Mononuclear cell (primary cell): Measurements from ENCODE around the gene HES7. TPM values are rescaled to one million over a fixed set of nuclear protein-coding genes. Genes with fewer than 3 reads are reported as not detected.

Source experiments
- H3K27me3 ChIP-seq: 2 replicates; pipeline ENCODE4 v1.6.0; 2011; ENCODE audit warnings: low read length, control low read depth; ENCODE audit not compliant: insufficient read depth
- H3K4me1 ChIP-seq: 2 replicates; pipeline ENCODE4 v1.5.1; 2011; ENCODE audit warnings: mild to moderate bottlenecking, low read length, control low read depth; ENCODE audit not compliant: insufficient read depth
- H3K4me3 ChIP-seq: 2 replicates; pipeline ENCODE4 v1.5.1; 2011; ENCODE audit warnings: mild to moderate bottlenecking, low read length, moderate library complexity
- H3K9me3 ChIP-seq: 2 replicates; pipeline ENCODE4 v1.5.1; 2011; ENCODE audit warnings: low read depth, mild to moderate bottlenecking, control low read depth, low read length
- total RNA-seq: library from RNA; depleted of rRNA; stranded (reverse); fragments of >200 nt; gene quantifications from one replicate; pipeline ENCODE4 v1.2.3, GENCODE V29; 2012

HES7 gene
- total RNA-seq, 1 donor, result not detected

GRCh38 chr17:8072729-8073461 lies 51.0 kb downstream of the HES7 start:
- H3K27me3 ChIP-seq, result peaks cover 45% of the 10 kb centered on the region
- H3K4me1 ChIP-seq, result peaks cover 51% of the 10 kb centered on the region
- no peaks in the 10 kb centered on the region for H3K9me3 ChIP-seq
- no peak overlapping the region for H3K4me3 ChIP-seq

DNA sequence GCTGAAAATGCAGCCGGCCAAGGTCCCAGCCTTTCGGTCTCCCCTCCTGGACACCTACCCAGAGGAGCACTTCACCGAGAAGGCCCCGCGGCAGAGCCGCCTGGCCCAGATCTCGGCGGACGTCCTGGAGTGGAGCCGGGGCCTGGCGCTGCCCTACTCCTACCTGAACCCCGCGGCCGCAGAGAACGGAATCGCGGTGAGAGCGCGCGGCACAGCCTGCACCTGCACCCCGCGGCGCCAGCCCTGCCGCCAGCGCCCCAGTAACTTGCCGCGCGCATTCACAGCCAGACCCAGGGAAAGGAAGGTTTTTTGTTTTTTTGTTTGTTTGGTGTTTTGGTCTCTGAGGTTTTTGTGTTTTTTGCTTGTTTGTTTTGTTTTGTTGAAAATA lies 51.6 kb downstream of the HES7 start:
- Histone ChIP-seq H3K4me3 (no peak overlapping the region), H3K9me3 (no peaks in the 10 kb centered on the region), H3K4me1 (peaks cover 53% of the 10 kb centered on the region), H3K27me3 (peaks cover 45% of the 10 kb centered on the region)

DNA sequence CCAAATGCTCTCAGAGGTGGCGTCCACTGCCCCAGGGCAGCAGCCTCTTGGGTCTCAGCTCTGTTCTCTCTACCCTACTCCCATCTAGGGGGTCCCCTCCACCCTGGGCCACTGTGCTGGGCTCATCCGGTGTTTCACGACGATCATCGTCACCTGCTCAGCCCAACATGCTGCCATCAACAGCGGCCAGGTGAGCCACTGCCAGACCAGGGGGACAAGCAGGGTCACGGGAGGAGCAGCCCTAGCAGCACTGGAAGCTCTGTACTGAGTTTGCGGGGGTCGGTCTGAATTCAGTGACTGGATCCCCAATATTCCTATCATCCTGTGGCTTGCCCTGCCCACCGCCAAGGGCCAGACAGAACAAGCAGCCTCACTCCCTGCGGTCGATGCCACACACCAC lies 52.4 kb downstream of the HES7 start:
- H3K27me3 ChIP-seq, result peaks cover 45% of the 10 kb centered on the region
- no peak overlapping the region for H3K4me3 ChIP-seq
- no peaks in the 10 kb centered on the region for H3K9me3 ChIP-seq
- H3K4me1 ChIP-seq, result peaks cover 61% of the 10 kb centered on the region

Other genes with a start within 250 kb of the HES7 start
- 96.4 TPM for gene CHD3, start 235.3 kb downstream of the HES7 start, total RNA-seq
- gene RNF227, start 207.8 kb downstream of the HES7 start, total RNA-seq, result 2.4 TPM
- 1.2 TPM for gene KCNAB3, start 194.2 kb downstream of the HES7 start, total RNA-seq
- gene TRAPPC1, start 192.2 kb downstream of the HES7 start, total RNA-seq, result 21.4 TPM
- 9.2 TPM for gene CNTROB, start 191.9 kb downstream of the HES7 start, total RNA-seq
- 0.10 TPM for gene GUCY2D, start 121.5 kb downstream of the HES7 start, total RNA-seq
- gene ALOX15B, start 85.0 kb downstream of the HES7 start, total RNA-seq, result 0.10 TPM
- not detected for gene ALOX12B, start 36.4 kb downstream of the HES7 start, total RNA-seq
- 0.10 TPM for gene ALOXE3, start 5.6 kb downstream of the HES7 start, total RNA-seq
- gene PER1, start 28.3 kb upstream of the HES7 start, total RNA-seq, result 250 TPM
- gene VAMP2, start 38.8 kb upstream of the HES7 start, total RNA-seq, result 40.3 TPM
- 221 TPM for gene TMEM107, start 52.3 kb upstream of the HES7 start, total RNA-seq
- gene BORCS6, start 66.1 kb upstream of the HES7 start, total RNA-seq, result 9.2 TPM
- gene AURKB, start 86.5 kb upstream of the HES7 start, total RNA-seq, result 1.5 TPM
- 61.2 TPM for gene CTC1, start 124.0 kb upstream of the HES7 start, total RNA-seq
- gene PFAS, start 125.2 kb upstream of the HES7 start, total RNA-seq, result 6.0 TPM
- gene RANGRF, start 164.6 kb upstream of the HES7 start, total RNA-seq, result 5.1 TPM
- 0.42 TPM for gene SLC25A35, start 171.3 kb upstream of the HES7 start, total RNA-seq
- gene ARHGEF15, start 186.1 kb upstream of the HES7 start, total RNA-seq, result not detected
- gene ODF4, start 215.7 kb upstream of the HES7 start, total RNA-seq, result not detected